Non-pigmented ciliary epithelial cell (primary cell): ENCODE results near the gene TRAPPC5.

Experiments used
- DNase-seq: peaks from one replicate; pipeline ENCODE4 v3.0.0-alpha.2; 2010; ENCODE audit warnings: low read depth

Gene TRAPPC5

DNA sequence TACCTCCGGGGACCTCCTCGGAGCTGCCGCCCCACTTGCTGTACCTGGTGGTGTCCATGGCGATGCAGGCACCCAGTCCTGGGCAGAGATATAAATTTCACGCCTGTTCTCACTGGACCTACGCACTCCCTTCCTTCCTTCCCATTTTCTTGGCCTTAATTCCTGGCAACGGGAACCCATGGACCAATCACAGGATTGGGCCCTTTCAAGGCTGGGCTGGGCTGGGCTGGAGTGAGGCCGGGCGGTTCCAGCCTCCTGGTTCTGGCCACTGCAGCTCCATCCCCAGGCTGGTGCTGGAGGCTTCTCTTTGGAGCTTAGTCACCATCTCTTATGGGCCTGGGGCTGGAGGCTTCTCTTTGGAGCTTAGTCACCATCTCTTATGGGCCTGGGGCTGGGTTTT is 51.4 kb downstream of the TRAPPC5 start, which contains the start of gene CLEC4G:
Gene CLEC4G, minus strand, starts transcription at position 66 of the 400 bp plus-strand sequence. Its CDS starts 8 bp downstream, at position 58.
- no peak for DNase-seq

DNA sequence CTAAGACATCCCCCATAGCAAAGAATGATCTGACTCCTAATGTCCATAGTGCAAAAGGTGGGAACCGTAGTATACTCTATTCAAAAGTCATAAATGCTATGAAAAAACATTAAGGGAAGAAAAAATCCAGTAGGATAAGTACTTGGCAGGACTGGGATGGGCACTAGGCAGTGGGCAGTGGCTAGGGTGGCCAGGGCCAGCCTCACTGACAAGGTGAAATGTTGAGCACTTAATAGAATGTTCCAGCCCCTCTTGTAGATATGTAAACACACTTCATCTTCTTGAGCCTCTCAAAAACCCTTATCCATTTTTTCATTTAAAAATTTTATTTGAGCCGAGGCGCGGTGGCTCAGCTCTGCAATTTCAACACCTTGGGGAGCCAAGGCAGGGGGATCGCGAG is 52.7 kb downstream of the TRAPPC5 start:
- DNase-seq, result no peak

- no peak for DNase-seq
These were observed 53.9 kb downstream of the TRAPPC5 start for GRCh38 chr19:7734220-7735203.

DNA sequence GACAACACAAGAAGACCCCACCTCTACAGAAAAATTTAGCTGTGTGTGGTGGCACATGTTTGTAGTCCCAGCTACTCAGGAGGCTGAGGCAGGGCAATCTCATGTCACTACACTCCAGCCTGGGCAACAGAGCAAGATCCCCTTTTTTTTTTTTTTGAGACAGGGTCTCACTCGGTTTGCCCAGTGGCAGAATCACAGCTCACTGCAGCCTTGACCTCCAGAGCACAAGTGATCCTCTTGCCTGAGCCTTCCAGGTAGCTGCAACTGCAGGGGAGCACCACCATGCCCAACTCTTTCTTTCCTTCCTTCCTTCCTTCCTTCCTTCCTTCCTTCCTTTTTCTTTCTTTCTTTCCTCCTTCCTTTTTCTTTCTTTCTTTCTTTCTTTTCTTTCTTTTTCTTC is 55.5 kb downstream of the TRAPPC5 start:
- no peak for DNase-seq

DNA sequence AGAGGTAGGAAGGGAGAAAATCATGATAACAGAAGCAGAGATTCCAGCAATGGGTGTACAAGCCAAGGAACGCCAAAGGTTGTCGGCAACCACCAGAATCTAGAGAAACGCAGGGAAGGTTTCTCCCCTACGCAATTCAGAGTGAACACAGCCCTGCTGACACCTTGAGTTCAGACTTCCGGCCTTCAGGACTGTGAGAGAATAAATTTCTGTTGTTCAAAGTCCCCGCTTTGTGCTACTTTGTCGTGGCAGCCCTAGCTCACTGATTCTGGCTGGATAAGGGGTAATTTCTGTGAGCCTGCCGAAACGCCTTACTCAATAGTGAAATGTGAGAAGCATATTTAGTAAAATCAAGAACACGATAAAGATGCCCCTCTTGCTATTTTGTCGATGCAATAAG is 56.6 kb downstream of the TRAPPC5 start:
- DNase-seq, result no peak
